Psoas muscle (tissue), 8 donors: ENCODE measurements around the gene TTYH1. TPM values are rescaled to one million over a fixed set of nuclear protein-coding genes. Genes with fewer than 3 reads are reported as not detected.
"Not testable (repeated sequence)": the region's sequence is repeated elsewhere in the genome, so short reads cannot be mapped to it uniquely, and the experiment has no call there.

Source experiments
- ATAC-seq, 4 donors: fragments of 200-7000 bp; cut with Tn5 transposase; one replicate each; pipeline ENCODE4 v1.9.1; 2020; ENCODE audit warnings: moderate library complexity in 3 of 4, mild to moderate bottlenecking in 2 of 4
- DNase-seq, 2 donors: peaks; one replicate each; pipeline ENCODE4 v3.0.0-alpha.2; 2020
- H3K27ac ChIP-seq: fragments of 200-600 bp; one replicate; pipeline ENCODE4 v1.8.0; 2022
- H3K27me3 ChIP-seq, 3 donors: fragments of 200-600 bp in 1 of 3; one replicate each; pipeline versions ENCODE4 v1.6.1 to v1.8.0; 2013 to 2022; ENCODE audit warnings: low read length in 2 of 3, mild to moderate bottlenecking in 2 of 3, moderate library complexity in 1 of 3; ENCODE audit not compliant: insufficient read depth in 3 of 3
- H3K36me3 ChIP-seq, 2 donors: fragments of 200-600 bp in 1 of 2; one replicate each; pipeline versions ENCODE4 v1.6.1 to v1.8.0; 2013 to 2022; ENCODE audit warnings: low read depth in 1 of 2, mild to moderate bottlenecking in 1 of 2, moderate library complexity in 1 of 2; ENCODE audit not compliant: insufficient read depth in 1 of 2
- H3K4me1 ChIP-seq: fragments of 200-600 bp; one replicate; pipeline ENCODE4 v1.8.0; 2022
- H3K4me3 ChIP-seq: fragments of 200-600 bp; one replicate; pipeline ENCODE4 v1.8.0; 2022; ENCODE audit warnings: mild to moderate bottlenecking
- H3K9me3 ChIP-seq: fragments of 200-600 bp; one replicate; pipeline ENCODE4 v1.8.0; 2022
- CTCF ChIP-seq: fragments of 200-600 bp; IDR thresholded peaks from one replicate; pipeline ENCODE4 v1.8.0; 2022; ENCODE audit warnings: antibody characterized with exemption
- WGBS, 3 donors: extraction: QIAGEN DNeasy Blood & Tissue Kit; methylation state at CpG; one replicate each; pipeline versions ENCODE4 v1.1.6 to v1.1.7; 2013; 5-methylcytosine and 5-hydroxymethylcytosine counted together
- intact Hi-C, 2 donors: fragments of 100-400 bp; cut with DNase I; formaldehyde crosslinking; loops; one replicate each; pipeline versions ENCODE4 v1.11.0 to v1.14.2; 2022
- polyA plus RNA-seq, 3 donors: library from polyadenylated mRNA; stranded (reverse); fragments of 200-250 nt; gene quantifications; one replicate each; pipeline ENCODE4 v1.2.3, GENCODE V29; 2013
- total RNA-seq, 4 donors: library from RNA; stranded (reverse); fragmentation: NEBNext Ultra II Directional in 2 of 4; extraction: Animal tissue kit (Norgen Biotek cat#: 25700) in 2 of 4; gene quantifications; one replicate each; pipeline versions ENCODE4 v1.2.1 to v1.2.4, GENCODE V29; 2021 to 2023
- donor health status: healthy with polysubstance abuse.
- donor health status: DM: no; HTN: no; CAD: no; lungs with moderate emphysema.
- donor health status: Bipolar disorder and iron deficiency.
- donor health status: healthy.
- donor health status: DM: yes; HTN: yes; CAD: no.
- donor health status: DM: no; HTN: no; CAD: no.
- donor health status: DM: no; HTN: no; CAD: no.
- donor health status: DM: yes; HTN: yes; CAD: no.

Gene TTYH1
- total and polyA plus RNA-seq, 7 donors, result 0.34 to 1.9 (median 0.52) TPM; not detected in 1

- ATAC-seq (peak in 2 of 4 donors; percentile 19 to 25), DNase-seq (no peak)
- no peaks in the 10 kb centered on the region for H3K36me3 ChIP-seq
- H3K4me3 ChIP-seq, result no peak overlapping the region
- intact Hi-C loops, result no loop called here
- H3K27me3 ChIP-seq, result no peaks in the 10 kb centered on the region
- TF ChIP-seq CTCF, result no peak
- WGBS, 3 donors, result 74 to 79% (median 78%) methylated on average over 16 of the region's 16 CpGs
- no peak overlapping the region for H3K27ac ChIP-seq
- no peaks in the 10 kb centered on the region for H3K9me3 ChIP-seq
- no peaks in the 10 kb centered on the region for H3K4me1 ChIP-seq
Observed at GRCh38 chr19:54373781-54374631, 41.3 kb upstream of the TTYH1 start.

GRCh38 chr19:54375181-54375938 lies 39.9 kb upstream of the TTYH1 start:
- ATAC-seq, H3K4me3 ChIP-seq, H3K4me1 ChIP-seq, intact Hi-C loops, H3K27ac ChIP-seq, H3K9me3 ChIP-seq, H3K27me3 ChIP-seq, H3K36me3 ChIP-seq, DNase-seq: not testable (repeated sequence)
- WGBS, 3 donors, result 85 to 90% (median 86%) methylated on average over 28 of the region's 28 CpGs

- Histone ChIP-seq H3K27me3 (no peaks in the 10 kb centered on the region), H3K4me1 (no peaks in the 10 kb centered on the region), H3K9me3 (no peaks in the 10 kb centered on the region), H3K36me3 (no peaks in the 10 kb centered on the region), H3K27ac (no peak overlapping the region), H3K4me3 (no peak overlapping the region)
- no peak for ATAC-seq
- intact Hi-C loops, result no loop called here
- WGBS, 3 donors, result 50 to 58% (median 55%) methylated on average over 11 of the region's 11 CpGs
- no peak for TF ChIP-seq CTCF
- DNase-seq, result no peak
Observed at GRCh38 chr19:54376610-54377285, 38.5 kb upstream of the TTYH1 start.

- TF ChIP-seq CTCF, result no peak
- WGBS, 3 donors, result 46 to 59% (median 47%) methylated on average over 5 of the region's 5 CpGs
- Histone ChIP-seq H3K27me3 (no peaks in the 10 kb centered on the region), H3K27ac (no peak overlapping the region), H3K4me1 (no peaks in the 10 kb centered on the region), H3K9me3 (no peaks in the 10 kb centered on the region), H3K4me3 (no peak overlapping the region), H3K36me3 (no peaks in the 10 kb centered on the region)
- no peak for DNase-seq
- ATAC-seq, result no peak
- intact Hi-C loops, result no loop called here
Observed at GRCh38 chr19:54379187-54379678, 36.0 kb upstream of the TTYH1 start.

- no peaks in the 10 kb centered on the region for H3K9me3 ChIP-seq
- no peak for TF ChIP-seq CTCF
- no peaks in the 10 kb centered on the region for H3K4me1 ChIP-seq
- H3K36me3 ChIP-seq, result no peaks in the 10 kb centered on the region
- DNase-seq (no peak), ATAC-seq (no peak)
- 69 to 77% (median 72%) methylated on average over 2 of the region's 2 CpGs for WGBS, 3 donors
- intact Hi-C loops, result no loop called here
- H3K27ac ChIP-seq, result no peak overlapping the region
- H3K27me3 ChIP-seq, result no peaks in the 10 kb centered on the region
- no peak overlapping the region for H3K4me3 ChIP-seq
Observed at GRCh38 chr19:54380897-54381296, 34.4 kb upstream of the TTYH1 start.

- intact Hi-C loops, H3K36me3 ChIP-seq, H3K27me3 ChIP-seq, DNase-seq, H3K4me1 ChIP-seq, H3K27ac ChIP-seq, ATAC-seq, H3K9me3 ChIP-seq, H3K4me3 ChIP-seq: not testable (repeated sequence)
- 78 to 81% (median 79%) methylated on average over 12 to 13 of the region's 13 CpGs for WGBS, 3 donors
Observed at GRCh38 chr19:54382041-54382440, 33.2 kb upstream of the TTYH1 start.
